ENCODE measurements around the gene NLRX1.
"Not testable (repeated sequence)": the region's sequence is repeated elsewhere in the genome, so short reads cannot be mapped to it uniquely, and the experiment has no call there.

Gene NLRX1

DNA sequence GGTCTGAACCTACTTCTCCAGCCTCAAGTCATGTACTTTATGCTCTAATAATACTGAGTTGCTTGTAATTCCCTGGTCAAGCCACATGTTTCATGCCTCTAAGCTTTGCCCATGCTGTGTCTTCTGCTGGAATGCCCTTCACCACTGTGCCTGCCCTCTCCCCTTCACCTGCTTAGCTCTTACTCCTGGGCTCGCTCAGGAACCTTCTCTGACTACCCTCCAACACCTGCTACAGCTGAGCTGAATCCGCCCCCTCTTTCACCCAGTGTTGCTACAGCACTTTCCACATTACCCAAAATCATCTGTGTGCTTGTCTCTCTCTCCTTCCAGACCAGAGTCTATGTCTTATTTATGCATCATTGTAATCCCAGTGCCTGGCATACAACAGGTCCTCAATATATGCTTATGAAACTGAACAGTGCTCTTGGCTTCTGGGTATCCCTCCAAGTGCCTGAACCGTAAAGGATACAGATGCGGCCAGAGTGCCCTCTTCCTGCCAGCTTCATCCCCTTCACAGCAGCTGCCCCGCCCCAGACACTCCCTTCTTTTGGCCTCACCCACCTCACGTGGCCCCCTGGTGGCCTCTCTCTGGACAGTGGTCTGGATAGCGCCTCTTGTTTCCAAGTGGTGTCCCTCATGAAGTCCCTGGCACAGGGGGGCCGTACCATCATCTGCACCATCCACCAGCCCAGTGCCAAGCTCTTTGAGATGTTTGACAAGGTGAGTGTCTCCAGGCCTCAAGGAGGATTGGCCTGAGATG lies 12.6 kb upstream of the NLRX1 start:
- Histone ChIP-seq H3K4me3 (ENCODE audit: low read length) (no peak overlapping the region), H3K9ac (ENCODE audit: low read length) (no peak overlapping the region), H3K36me3 (ENCODE audit: control insufficient read depth, insufficient read depth, low read length, severe bottlenecking) (no peaks in the 10 kb centered on the region), H3K27me3 (replicated peaks; ENCODE audit: control insufficient read depth, insufficient read depth, low read length) (peaks cover 57% of the 10 kb centered on the region), H3K9me3 (ENCODE audit: control insufficient read depth, low read length) (no peaks in the 10 kb centered on the region), H3K4me1 (ENCODE audit: control insufficient read depth, insufficient read depth, low read length) (no peaks in the 10 kb centered on the region)
- peak; percentile 21 for DNase-seq (ENCODE audit: low read depth)

DNA sequence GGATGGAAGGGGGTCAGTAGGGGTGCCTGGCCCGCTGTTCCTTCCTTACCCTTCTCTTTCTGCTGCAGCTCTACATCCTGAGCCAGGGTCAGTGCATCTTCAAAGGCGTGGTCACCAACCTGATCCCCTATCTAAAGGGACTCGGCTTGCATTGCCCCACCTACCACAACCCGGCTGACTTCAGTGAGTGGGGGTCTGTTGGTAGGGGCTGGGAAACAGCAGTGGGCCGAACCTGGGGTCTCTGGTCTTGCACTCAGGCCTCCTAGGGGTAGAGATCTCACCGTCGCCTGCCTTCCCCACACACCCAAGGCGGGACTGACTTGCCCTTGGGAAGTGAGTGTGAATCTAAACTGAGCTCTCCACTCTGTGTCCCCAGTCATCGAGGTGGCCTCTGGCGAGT lies 12.0 kb upstream of the NLRX1 start:
- H3K4me3 ChIP-seq (ENCODE audit: low read length), result no peak overlapping the region
- no peaks in the 10 kb centered on the region for H3K9me3 ChIP-seq (ENCODE audit: control insufficient read depth, low read length)
- no peak for DNase-seq (ENCODE audit: low read depth)
- no peaks in the 10 kb centered on the region for H3K36me3 ChIP-seq (ENCODE audit: control insufficient read depth, insufficient read depth, low read length, severe bottlenecking)
- H3K9ac ChIP-seq (ENCODE audit: low read length), result no peak overlapping the region
- peaks cover 59% of the 10 kb centered on the region for H3K27me3 ChIP-seq (replicated peaks; ENCODE audit: control insufficient read depth, insufficient read depth, low read length)
- H3K4me1 ChIP-seq (ENCODE audit: control insufficient read depth, insufficient read depth, low read length), result no peaks in the 10 kb centered on the region

DNA sequence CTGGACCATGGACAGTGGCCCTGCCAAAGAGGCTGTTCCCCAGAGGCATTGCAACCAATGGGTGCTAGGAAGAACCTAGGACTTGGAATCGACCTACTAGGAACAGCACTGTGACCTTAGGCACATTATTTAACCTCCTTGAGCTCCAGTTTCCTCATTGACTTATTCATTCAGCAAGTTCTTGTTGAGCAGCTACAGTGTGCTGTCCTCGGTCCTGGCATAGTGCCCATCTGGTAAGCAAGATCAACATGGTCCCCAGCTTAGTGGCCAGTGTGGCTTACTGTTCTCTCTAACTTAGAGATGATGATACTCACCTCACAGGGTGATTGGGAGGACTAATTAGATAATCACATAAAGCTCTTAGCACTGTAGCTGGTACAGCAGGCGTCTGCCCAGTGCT lies 11.5 kb upstream of the NLRX1 start:
- H3K4me1 ChIP-seq (ENCODE audit: control insufficient read depth, insufficient read depth, low read length), result no peaks in the 10 kb centered on the region
- no peaks in the 10 kb centered on the region for H3K9me3 ChIP-seq (ENCODE audit: control insufficient read depth, low read length)
- H3K36me3 ChIP-seq (ENCODE audit: control insufficient read depth, insufficient read depth, low read length, severe bottlenecking), result no peaks in the 10 kb centered on the region
- peaks cover 58% of the 10 kb centered on the region for H3K27me3 ChIP-seq (replicated peaks; ENCODE audit: control insufficient read depth, insufficient read depth, low read length)
- no peak overlapping the region for H3K9ac ChIP-seq (ENCODE audit: low read length)
- no peak for DNase-seq (ENCODE audit: low read depth)
- H3K4me3 ChIP-seq (ENCODE audit: low read length), result no peak overlapping the region

DNA sequence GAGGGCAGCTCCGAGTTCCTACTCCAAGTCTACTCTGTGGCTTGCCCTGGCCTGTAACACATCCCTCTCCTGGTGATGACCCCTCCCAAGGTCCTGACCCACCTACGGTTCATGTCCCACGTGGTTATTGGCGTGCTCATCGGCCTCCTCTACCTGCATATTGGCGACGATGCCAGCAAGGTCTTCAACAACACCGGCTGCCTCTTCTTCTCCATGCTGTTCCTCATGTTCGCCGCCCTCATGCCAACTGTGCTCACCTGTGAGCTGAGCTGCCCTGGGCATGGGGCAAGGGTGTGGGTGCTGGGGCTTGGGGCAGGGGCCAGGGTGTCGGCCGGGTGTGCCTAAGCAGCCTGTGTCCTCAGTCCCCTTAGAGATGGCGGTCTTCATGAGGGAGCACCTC lies 10.1 kb upstream of the NLRX1 start:
- Histone ChIP-seq H3K9ac (ENCODE audit: low read length) (no peak overlapping the region), H3K4me3 (ENCODE audit: low read length) (no peak overlapping the region), H3K9me3 (ENCODE audit: control insufficient read depth, low read length) (no peaks in the 10 kb centered on the region), H3K36me3 (ENCODE audit: control insufficient read depth, insufficient read depth, low read length, severe bottlenecking) (no peaks in the 10 kb centered on the region), H3K27me3 (replicated peaks; ENCODE audit: control insufficient read depth, insufficient read depth, low read length) (peaks cover 54% of the 10 kb centered on the region), H3K4me1 (ENCODE audit: control insufficient read depth, insufficient read depth, low read length) (no peaks in the 10 kb centered on the region)
- DNase-seq (ENCODE audit: low read depth), result no peak

DNA sequence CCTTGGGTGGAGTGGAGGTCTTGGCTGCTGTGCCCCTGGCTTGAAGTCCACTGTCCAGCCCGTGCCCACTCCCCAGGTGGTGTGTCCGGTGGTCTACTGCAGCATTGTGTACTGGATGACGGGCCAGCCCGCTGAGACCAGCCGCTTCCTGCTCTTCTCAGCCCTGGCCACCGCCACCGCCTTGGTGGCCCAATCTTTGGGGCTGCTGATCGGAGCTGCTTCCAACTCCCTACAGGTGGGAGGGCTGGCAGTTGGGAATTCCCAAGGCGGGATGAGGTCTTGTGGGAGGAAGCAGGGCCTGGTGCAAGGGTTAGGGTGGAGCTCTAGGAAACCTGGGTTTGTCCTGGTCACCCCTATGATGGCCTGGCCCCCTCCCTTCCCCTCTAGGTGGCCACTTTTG lies 8.4 kb upstream of the NLRX1 start:
- Histone ChIP-seq H3K4me3 (ENCODE audit: low read length) (no peak overlapping the region), H3K27me3 (replicated peaks; ENCODE audit: control insufficient read depth, insufficient read depth, low read length) (peaks cover 42% of the 10 kb centered on the region), H3K4me1 (ENCODE audit: control insufficient read depth, insufficient read depth, low read length) (no peaks in the 10 kb centered on the region), H3K9ac (ENCODE audit: low read length) (no peak overlapping the region), H3K9me3 (ENCODE audit: control insufficient read depth, low read length) (no peaks in the 10 kb centered on the region), H3K36me3 (ENCODE audit: control insufficient read depth, insufficient read depth, low read length, severe bottlenecking) (no peaks in the 10 kb centered on the region)
- DNase-seq (ENCODE audit: low read depth), result no peak

DNA sequence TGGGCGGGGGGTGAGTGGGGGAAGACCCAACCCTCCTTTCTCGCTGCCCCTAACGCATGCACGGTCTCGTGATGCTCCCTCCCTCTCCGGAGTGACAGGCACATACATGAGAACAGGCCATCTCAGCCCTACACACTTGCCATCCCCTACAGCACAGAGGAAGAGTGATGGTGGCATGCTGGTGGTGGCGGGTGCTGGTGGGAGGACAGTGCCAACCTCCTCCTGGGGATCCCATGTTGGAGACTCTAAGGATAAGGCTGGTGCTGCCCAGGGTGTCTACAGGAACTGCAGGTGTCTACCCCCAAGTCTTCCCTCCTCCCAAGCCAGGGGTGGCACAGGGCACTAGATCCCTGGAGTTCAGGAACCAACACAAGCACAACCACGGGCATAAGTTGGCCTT lies 6.7 kb upstream of the NLRX1 start:
- Histone ChIP-seq H3K4me3 (ENCODE audit: low read length) (no peak overlapping the region), H3K36me3 (ENCODE audit: control insufficient read depth, insufficient read depth, low read length, severe bottlenecking) (no peaks in the 10 kb centered on the region), H3K9me3 (ENCODE audit: control insufficient read depth, low read length) (no peaks in the 10 kb centered on the region), H3K9ac (ENCODE audit: low read length) (no peak overlapping the region), H3K4me1 (ENCODE audit: control insufficient read depth, insufficient read depth, low read length) (no peaks in the 10 kb centered on the region), H3K27me3 (replicated peaks; ENCODE audit: control insufficient read depth, insufficient read depth, low read length) (peaks cover 33% of the 10 kb centered on the region)
- no peak for DNase-seq (ENCODE audit: low read depth)

DNA sequence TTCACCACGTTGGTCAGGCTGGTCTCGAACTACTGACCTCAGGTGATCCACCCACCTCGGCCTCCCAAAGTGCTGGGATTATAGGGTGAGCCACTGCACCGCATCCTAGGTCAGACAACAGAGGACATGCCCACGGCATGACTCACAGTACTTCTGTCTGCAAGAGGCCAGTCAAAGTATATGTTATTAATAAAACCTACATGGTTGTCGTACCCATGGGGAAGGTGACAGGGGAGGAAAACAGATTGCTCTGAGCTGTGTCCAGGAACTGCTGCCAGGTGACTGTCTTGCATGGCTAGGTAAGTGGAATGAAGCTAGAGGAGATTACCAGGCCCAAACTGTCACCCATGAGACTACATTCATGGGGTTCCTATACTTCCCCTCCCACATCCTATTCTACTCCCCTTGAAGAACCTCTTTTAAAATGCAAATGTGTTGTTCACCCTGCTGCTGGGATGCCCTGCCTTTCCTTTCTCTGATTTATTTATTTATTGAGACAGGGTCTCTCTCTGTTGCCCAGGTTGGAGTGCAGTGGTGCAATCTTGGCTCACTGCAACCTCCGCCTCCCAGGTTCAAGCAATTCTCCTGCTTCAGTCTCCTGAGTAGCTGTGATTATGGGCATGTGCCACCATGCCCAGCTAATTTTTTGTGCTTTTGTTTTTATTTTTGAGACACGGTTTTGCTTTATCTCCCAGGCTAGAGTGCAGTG lies 2.0 kb upstream of the NLRX1 start:
- Histone ChIP-seq H3K9me3 (ENCODE audit: control insufficient read depth, low read length) (no peaks in the 10 kb centered on the region), H3K36me3 (ENCODE audit: control insufficient read depth, insufficient read depth, low read length, severe bottlenecking) (no peaks in the 10 kb centered on the region), H3K9ac (ENCODE audit: low read length) (no peak overlapping the region), H3K4me1 (ENCODE audit: control insufficient read depth, insufficient read depth, low read length) (peaks cover 6% of the 10 kb centered on the region), H3K27me3 (replicated peaks; ENCODE audit: control insufficient read depth, insufficient read depth, low read length) (peaks cover 16% of the 10 kb centered on the region), H3K4me3 (ENCODE audit: low read length) (no peak overlapping the region)
- peak; percentile 32 for DNase-seq (ENCODE audit: low read depth)

DNA sequence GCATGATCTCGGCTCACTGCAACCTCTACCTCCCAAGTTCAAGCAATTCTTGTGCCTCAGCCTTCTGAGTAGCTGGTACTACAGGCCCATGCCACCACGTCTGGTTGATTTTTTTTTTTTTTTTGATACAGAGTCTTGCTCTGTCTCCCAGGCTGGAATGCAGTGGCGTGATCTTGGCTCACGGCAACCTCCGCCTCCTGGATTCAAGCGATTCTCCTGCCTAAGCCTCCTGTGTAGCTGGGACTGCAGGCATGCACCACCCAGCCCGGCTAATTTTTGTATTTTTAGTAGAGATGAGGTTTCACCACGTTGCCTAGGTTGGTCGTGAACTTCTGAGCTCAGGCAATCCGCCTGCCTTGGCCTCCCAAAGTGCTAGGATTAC lies 1.5 kb upstream of the NLRX1 start:
- H3K36me3 ChIP-seq (ENCODE audit: control insufficient read depth, insufficient read depth, low read length, severe bottlenecking); H3K9me3 ChIP-seq (ENCODE audit: control insufficient read depth, low read length); H3K9ac ChIP-seq (ENCODE audit: low read length); H3K4me3 ChIP-seq (ENCODE audit: low read length); H3K4me1 ChIP-seq (ENCODE audit: control insufficient read depth, insufficient read depth, low read length); DNase-seq (ENCODE audit: low read depth): not testable (repeated sequence)
- peaks cover 11% of the 10 kb centered on the region for H3K27me3 ChIP-seq (replicated peaks; ENCODE audit: control insufficient read depth, insufficient read depth, low read length)

DNA sequence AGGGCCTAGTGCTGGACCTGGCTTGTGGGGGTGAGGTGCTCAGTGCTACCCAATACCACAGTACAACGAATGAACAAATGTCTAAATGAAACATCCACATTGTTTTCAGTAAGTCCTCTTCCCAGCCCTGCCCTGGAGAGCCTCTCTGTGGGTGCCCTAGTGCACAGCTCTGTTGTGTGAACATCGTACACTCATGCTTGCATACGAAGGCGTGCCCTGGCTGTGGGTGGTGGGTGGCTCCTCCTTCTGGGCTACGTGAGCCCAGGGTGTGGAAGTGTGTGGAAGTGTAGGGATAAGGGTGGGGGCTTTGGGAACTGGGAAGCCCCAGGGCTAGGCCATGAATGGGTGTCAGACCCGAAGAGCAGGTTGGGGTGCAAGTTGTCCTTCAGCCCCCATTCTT lies 592 bp upstream of the NLRX1 start:
- peaks cover 8% of the 10 kb centered on the region for H3K27me3 ChIP-seq (replicated peaks; ENCODE audit: control insufficient read depth, insufficient read depth, low read length)
- H3K36me3 ChIP-seq (ENCODE audit: control insufficient read depth, insufficient read depth, low read length, severe bottlenecking), result no peaks in the 10 kb centered on the region
- H3K9me3 ChIP-seq (ENCODE audit: control insufficient read depth, low read length), result no peaks in the 10 kb centered on the region
- no peak overlapping the region for H3K9ac ChIP-seq (ENCODE audit: low read length)
- H3K4me1 ChIP-seq (ENCODE audit: control insufficient read depth, insufficient read depth, low read length), result peaks cover 6% of the 10 kb centered on the region
- no peak overlapping the region for H3K4me3 ChIP-seq (ENCODE audit: low read length)
- no peak for DNase-seq (ENCODE audit: low read depth)

DNA sequence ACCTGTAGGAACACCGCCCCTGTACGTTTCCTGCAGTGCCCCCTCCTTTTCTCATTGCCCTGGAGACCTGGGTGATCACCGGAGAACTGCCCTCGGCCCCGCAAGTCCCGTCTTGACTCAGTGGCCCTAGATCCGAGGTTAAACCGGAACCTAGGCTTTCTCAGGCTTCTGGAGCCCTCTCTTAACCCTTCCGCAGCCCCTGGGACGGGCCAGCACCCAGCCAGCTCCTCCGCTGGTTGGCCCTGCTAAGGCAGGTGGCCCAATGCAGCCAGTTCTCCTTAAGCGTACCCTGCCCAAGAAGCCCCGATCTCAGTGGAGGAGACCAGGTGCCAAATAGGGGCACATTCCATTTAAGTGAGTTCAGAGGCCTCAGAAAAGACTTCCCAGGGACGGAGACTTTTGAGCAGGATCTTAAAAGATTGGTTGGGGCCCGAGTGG lies 776 bp downstream of the NLRX1 start:
- Histone ChIP-seq H3K9me3 (ENCODE audit: control insufficient read depth, low read length) (no peaks in the 10 kb centered on the region), H3K27me3 (replicated peaks; ENCODE audit: control insufficient read depth, insufficient read depth, low read length) (no peaks in the 10 kb centered on the region), H3K9ac (ENCODE audit: low read length) (peak overlapping the region; percentile 94), H3K4me3 (ENCODE audit: low read length) (peak overlapping the region; percentile 96), H3K36me3 (ENCODE audit: control insufficient read depth, insufficient read depth, low read length, severe bottlenecking) (peaks cover 1% of the 10 kb centered on the region), H3K4me1 (ENCODE audit: control insufficient read depth, insufficient read depth, low read length) (peaks cover 6% of the 10 kb centered on the region)
- DNase-seq (ENCODE audit: low read depth), result peak; percentile 24

DNA sequence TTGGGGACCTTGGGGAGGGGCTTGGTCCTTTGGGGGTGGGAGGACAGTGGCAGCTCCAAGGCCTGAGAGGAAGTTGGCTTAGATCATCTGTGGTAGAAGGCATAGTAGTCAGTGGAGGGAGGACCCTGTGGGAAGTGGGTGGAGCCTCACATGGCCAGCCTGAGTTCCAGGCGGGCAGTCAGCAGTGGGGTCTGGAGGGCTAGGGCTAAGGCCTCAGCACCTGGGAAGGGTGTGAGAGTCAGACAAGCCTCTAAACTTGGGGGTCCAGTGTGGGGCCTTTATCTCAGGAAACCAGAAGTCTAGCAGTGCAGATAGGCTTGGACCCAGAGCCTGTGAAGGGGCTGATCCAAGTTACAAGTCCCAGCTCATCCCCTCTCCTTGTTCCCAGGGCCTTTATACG lies 4.0 kb downstream of the NLRX1 start:
- Histone ChIP-seq H3K9me3 (ENCODE audit: control insufficient read depth, low read length) (no peaks in the 10 kb centered on the region), H3K4me1 (ENCODE audit: control insufficient read depth, insufficient read depth, low read length) (peaks cover 6% of the 10 kb centered on the region), H3K27me3 (replicated peaks; ENCODE audit: control insufficient read depth, insufficient read depth, low read length) (no peaks in the 10 kb centered on the region), H3K36me3 (ENCODE audit: control insufficient read depth, insufficient read depth, low read length, severe bottlenecking) (peaks cover 12% of the 10 kb centered on the region), H3K4me3 (ENCODE audit: low read length) (no peak overlapping the region), H3K9ac (ENCODE audit: low read length) (no peak overlapping the region)
- DNase-seq (ENCODE audit: low read depth), result no peak

Data from adipocyte (in vitro differentiated cells).